MCF 10A (cell line): Measurements from ENCODE around the gene ZNF341. TPM values are rescaled to one million over a fixed set of nuclear protein-coding genes. Genes with fewer than 3 reads are reported as not detected.

Source experiments
- Bru-seq: library from RNA; stranded (reverse); fragments of 400-500 nt; gene quantifications from one replicate; lab custom pipeline; 2021; lab: Mats Ljungman, UMichigan
- BruChase-seq, 2 experiments: library from RNA; stranded (reverse); fragments of 400-500 nt; gene quantifications; one replicate each; lab custom pipeline; 2021; lab: Mats Ljungman, UMichigan
- BruUV-seq: library from RNA; stranded (reverse); fragments of 400-500 nt; replicated peaks from 2 replicates; lab custom pipeline; 2021; lab: Mats Ljungman, UMichigan
- CTCF ChIA-PET: fragments of 300-600 bp; sonication (Branson Sonifier 250); formaldehyde crosslinking; extraction: SDS; loops from one replicate; lab custom pipeline; 2021; ENCODE audit warnings: antibody characterized with exemption, inconsistent platforms; lab: Yijun Ruan, JAX
- POLR2A ChIA-PET: fragments of 300-600, 350-650 bp; sonication (Branson Sonifier 250); formaldehyde crosslinking; extraction: SDS; loops from one replicate; lab custom pipeline; 2020; ENCODE audit warnings: antibody characterized with exemption, inconsistent platforms; lab: Yijun Ruan, JAX
- DNase-seq: peaks from one replicate; pipeline ENCODE4 v3.0.0-alpha.2; 2018; ENCODE audit not compliant: unreplicated experiment
- H3K27ac Mint-ChIP-seq: one replicate; pipeline ENCODE4 v1.8.0; 2022; ENCODE audit warnings: mild to moderate bottlenecking, low read depth, mixed read lengths; ENCODE audit not compliant: unreplicated experiment
- H3K27me3 Mint-ChIP-seq: one replicate; pipeline ENCODE4 v1.8.0; 2022; ENCODE audit warnings: mixed read lengths; ENCODE audit not compliant: insufficient read depth, unreplicated experiment
- H3K36me3 Mint-ChIP-seq: one replicate; pipeline ENCODE4 v1.8.0; 2022; ENCODE audit warnings: mild to moderate bottlenecking, moderate library complexity, mixed read lengths; ENCODE audit not compliant: insufficient read depth, unreplicated experiment
- H3K4me1 Mint-ChIP-seq: one replicate; pipeline ENCODE4 v1.8.0; 2022; ENCODE audit warnings: mixed read lengths; ENCODE audit not compliant: insufficient read depth, unreplicated experiment
- H3K4me3 Mint-ChIP-seq: one replicate; pipeline ENCODE4 v1.8.0; 2022; ENCODE audit warnings: mild to moderate bottlenecking, moderate library complexity, mixed read lengths; ENCODE audit not compliant: unreplicated experiment
- H3K9me3 Mint-ChIP-seq: one replicate; pipeline ENCODE4 v1.8.0; 2022; ENCODE audit warnings: mixed read lengths; ENCODE audit not compliant: unreplicated experiment
- intact Hi-C: fragments of 100-400 bp; cut with micrococcal nuclease; formaldehyde crosslinking; loops from 2 replicates; pipeline ENCODE4 v1.14.1; 2022
- long read RNA-seq: library from polyadenylated mRNA; stranded (forward); transcript quantifications from one replicate; pipeline ENCODE4 v2.0.0, GENCODE V29; 2022
- total RNA-seq: library from RNA; stranded (reverse); gene quantifications from 2 replicates; pipeline ENCODE4 v1.2.3, GENCODE V29; 2022
- TF ChIP-seq, protein P1 (sequence below): fragments of 200-600 bp; IDR thresholded peaks from one replicate; pipeline ENCODE4 v1.8.0; 2022; ENCODE audit warnings: antibody characterized with exemption, mild to moderate bottlenecking; ENCODE audit not compliant: unreplicated experiment

Gene ZNF341
- 2.0 and 2.5 TPM in 2 replicates for total RNA-seq
- percentile 37 among the genes with signal in this experiment for Bru-seq, nascent RNA
- BruChase-seq, experiment 1, labeled RNA remaining after a 6-hour chase, result percentile 38 among the genes with signal in this experiment
- percentile 36 among the genes with signal in this experiment for BruChase-seq, experiment 2, labeled RNA remaining after a 2-hour chase
- long read RNA-seq, partial matches to known transcripts, result 0 of 5 reads
- long read RNA-seq, other reads (novel, unspliced or antisense), result 0 of 5 reads

GRCh38 chr20:33731693-33732165 lies at the start of gene ZNF341:
ZNF341 (plus strand) TSS chr20:33731996; CDS start chr20:33732022, 26 bp downstream.
- ChIA-PET POLR2A (interaction anchor here (0.7 to 4.7 kb wide), 16 partner anchors 9 to 381 kb away, joined by 3 to 63 read pairs (median 5); partner anchors contain the start of genes ACTL10, CBFA2T2, CDK5RAP1 and CHMP4B), CTCF (interaction anchor here (0.6 to 1.5 kb wide), 5 partner anchors 8 to 124 kb away, joined by 3 to 4 read pairs (median 3); no protein-coding TSS in a partner anchor)
- Mint-ChIP-seq H3K27me3 (no peaks in the 10 kb centered on the region), H3K9me3 (peaks cover 7% of the 10 kb centered on the region), H3K4me1 (peaks cover 20% of the 10 kb centered on the region), H3K27ac (peak within 1 kb of the TSS; percentile 91), H3K4me3 (peak within 1 kb of the TSS; percentile 86), H3K36me3 (no peaks in the 10 kb centered on the region)
- TSS peak; percentile 48 for BruUV-seq
- intact Hi-C loops, result loop anchor here (2.0 to 10.0 kb wide), 5 partner anchors 56 to 277 kb away; partner anchors contain the start of genes ACTL10 and CHMP4B
- DNase-seq, result peak; percentile 79
- TF ChIP-seq, protein P1, sequence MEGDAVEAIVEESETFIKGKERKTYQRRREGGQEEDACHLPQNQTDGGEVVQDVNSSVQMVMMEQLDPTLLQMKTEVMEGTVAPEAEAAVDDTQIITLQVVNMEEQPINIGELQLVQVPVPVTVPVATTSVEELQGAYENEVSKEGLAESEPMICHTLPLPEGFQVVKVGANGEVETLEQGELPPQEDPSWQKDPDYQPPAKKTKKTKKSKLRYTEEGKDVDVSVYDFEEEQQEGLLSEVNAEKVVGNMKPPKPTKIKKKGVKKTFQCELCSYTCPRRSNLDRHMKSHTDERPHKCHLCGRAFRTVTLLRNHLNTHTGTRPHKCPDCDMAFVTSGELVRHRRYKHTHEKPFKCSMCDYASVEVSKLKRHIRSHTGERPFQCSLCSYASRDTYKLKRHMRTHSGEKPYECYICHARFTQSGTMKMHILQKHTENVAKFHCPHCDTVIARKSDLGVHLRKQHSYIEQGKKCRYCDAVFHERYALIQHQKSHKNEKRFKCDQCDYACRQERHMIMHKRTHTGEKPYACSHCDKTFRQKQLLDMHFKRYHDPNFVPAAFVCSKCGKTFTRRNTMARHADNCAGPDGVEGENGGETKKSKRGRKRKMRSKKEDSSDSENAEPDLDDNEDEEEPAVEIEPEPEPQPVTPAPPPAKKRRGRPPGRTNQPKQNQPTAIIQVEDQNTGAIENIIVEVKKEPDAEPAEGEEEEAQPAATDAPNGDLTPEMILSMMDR, result peak; percentile 82

GRCh38 chr20:33684533-33685327 lies 47.1 kb upstream of the ZNF341 start:
- H3K27ac Mint-ChIP-seq, result no peak overlapping the region
- peaks cover 4% of the 10 kb centered on the region for H3K36me3 Mint-ChIP-seq
- no peaks in the 10 kb centered on the region for H3K27me3 Mint-ChIP-seq
- DNase-seq, result no peak
- TF ChIP-seq, protein P1, result no peak
- intact Hi-C loops, result loop anchor here (10.0 kb wide), 1 partner anchor 130 kb away; the partner anchor contains the start of gene CHMP4B
- CTCF ChIA-PET, result interaction anchor here (0.6 to 7.2 kb wide), 9 partner anchors 11 to 445 kb away, joined by 3 to 53 read pairs (median 3); partner anchors contain the start of genes ACTL10 and EIF2S2
- H3K9me3 Mint-ChIP-seq, result no peaks in the 10 kb centered on the region
- no TSS peak for BruUV-seq
- H3K4me3 Mint-ChIP-seq, result peak overlapping the region; percentile 67
- peaks cover 13% of the 10 kb centered on the region for H3K4me1 Mint-ChIP-seq
- POLR2A ChIA-PET, result interaction anchor here (0.6 to 3.2 kb wide), 7 partner anchors 17 to 327 kb away, joined by 3 to 15 read pairs (median 4); partner anchors contain the start of genes ACTL10 and PXMP4

- Mint-ChIP-seq H3K9me3 (no peaks in the 10 kb centered on the region), H3K4me1 (peaks cover 13% of the 10 kb centered on the region), H3K4me3 (peak overlapping the region; percentile 67), H3K27ac (no peak overlapping the region), H3K36me3 (peaks cover 4% of the 10 kb centered on the region), H3K27me3 (no peaks in the 10 kb centered on the region)
- BruUV-seq, result no TSS peak
- TF ChIP-seq, protein P1, result no peak
- ChIA-PET CTCF (interaction anchor here (0.5 to 7.2 kb wide), 10 partner anchors 12 to 527 kb away, joined by 3 to 53 read pairs (median 3); partner anchors contain the start of gene ACTL10), POLR2A (interaction anchor here (0.6 to 3.2 kb wide), 7 partner anchors 18 to 326 kb away, joined by 3 to 15 read pairs (median 4); partner anchors contain the start of genes ACTL10 and PXMP4)
- DNase-seq, result peak; percentile 28
- intact Hi-C loops, result loop anchor here (10.0 kb wide), 1 partner anchor 129 kb away; the partner anchor contains the start of gene CHMP4B
These were observed 46.3 kb upstream of the ZNF341 start for GRCh38 chr20:33685328-33686099.
